Measurements from ENCODE around the gene NUCB1. TPM values are rescaled to one million over a fixed set of nuclear protein-coding genes. Genes with fewer than 3 reads are reported as not detected.
"Not testable (repeated sequence)": the region's sequence is repeated elsewhere in the genome, so short reads cannot be mapped to it uniquely, and the experiment has no call there.

NUCB1 gene
- total RNA-seq, 1 experiment from 2014 or later, result 125 TPM

DNA sequence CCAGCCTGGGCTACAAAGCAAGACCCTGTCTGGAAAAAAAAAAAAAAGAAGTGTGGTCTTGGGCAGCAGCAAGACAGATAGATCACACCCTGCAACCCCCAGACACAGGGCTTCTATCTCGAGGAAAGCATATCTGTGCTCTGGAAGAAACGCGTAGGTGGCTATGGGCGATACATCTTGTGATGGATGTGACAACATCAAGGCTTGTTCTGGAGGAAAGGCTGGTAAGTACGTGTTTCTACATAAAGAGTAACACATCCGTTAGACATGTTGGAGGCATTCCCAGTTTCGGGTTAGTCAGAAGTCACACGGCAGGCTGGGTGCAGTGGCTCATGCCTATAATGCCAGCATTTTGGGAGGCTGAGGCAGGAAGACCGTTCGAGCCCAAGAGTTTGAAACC is 26.8 kb downstream of the NUCB1 start:
- H2AFZ ChIP-seq (ENCODE audit: low read length), result no peak overlapping the region

DNA sequence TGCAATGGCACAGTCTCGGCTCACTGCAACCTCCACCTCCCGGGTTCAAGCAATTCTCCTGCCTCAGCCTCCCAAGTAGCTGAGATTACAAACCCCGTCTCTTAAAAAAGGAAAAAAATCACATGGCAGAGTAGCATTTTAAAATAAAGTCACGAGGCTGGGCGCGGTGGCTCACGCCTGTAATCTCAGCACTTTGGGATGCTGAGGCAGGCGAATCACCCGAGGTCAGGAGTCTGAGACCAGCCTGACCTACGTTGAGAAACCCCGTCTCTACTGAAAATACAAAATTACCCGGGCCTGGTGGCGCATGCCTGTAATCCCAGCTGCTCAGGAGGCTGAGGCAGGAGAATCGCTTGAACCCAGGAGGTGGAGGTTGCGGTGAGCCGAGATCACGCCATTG is 27.6 kb downstream of the NUCB1 start:
- H3K27ac ChIP-seq (ENCODE audit: insufficient read length, low read depth, low read length); H3K14ac ChIP-seq (ENCODE audit: insufficient read depth, low read length); H3K9me3 ChIP-seq (ENCODE audit: control insufficient read depth, low read depth, low read length); H3K27ac Mint-ChIP-seq; H2BK15ac ChIP-seq (ENCODE audit: low read depth, low read length); H3K4ac ChIP-seq (ENCODE audit: low read depth, low read length); H3K23ac ChIP-seq (ENCODE audit: insufficient read length, low read depth, low read length); H3K4me1 Mint-ChIP-seq; H2BK20ac ChIP-seq (ENCODE audit: low read depth, low read length, poor library complexity, severe bottlenecking); H3T11ph ChIP-seq (ENCODE audit: low read length); DNase-seq; H2BK12ac ChIP-seq (ENCODE audit: insufficient read length, low read depth, low read length); H3K23me2 ChIP-seq (ENCODE audit: insufficient read length, low read depth, low read length, poor library complexity, severe bottlenecking); H3K56ac ChIP-seq (ENCODE audit: insufficient read length, low read depth, low read length); H3K9me3 Mint-ChIP-seq; H2BK5ac ChIP-seq (ENCODE audit: insufficient read length, low read length); H3K4me3 Mint-ChIP-seq; H3K9ac ChIP-seq (ENCODE audit: extremely low read depth, insufficient read length, low read length); H4K20me1 ChIP-seq (ENCODE audit: control insufficient read depth, insufficient read depth, insufficient read length); H4K5ac ChIP-seq (ENCODE audit: insufficient read length, low read depth, low read length); H3K4me1 ChIP-seq (ENCODE audit: insufficient read depth, low read length); H3K79me2 ChIP-seq (ENCODE audit: insufficient read depth, low read length); H3K27me3 ChIP-seq (ENCODE audit: insufficient read depth, low read length); H3K18ac ChIP-seq (ENCODE audit: insufficient read length, low read depth, low read length); H4K91ac ChIP-seq (ENCODE audit: insufficient read length, low read depth, low read length); H4K8ac ChIP-seq (replicated peaks; ENCODE audit: insufficient read length, low read depth, low read length); H3K4me2 ChIP-seq (ENCODE audit: insufficient read depth, insufficient read length, low read length); H3K79me1 ChIP-seq (ENCODE audit: insufficient read depth, low read depth, low read length, poor library complexity, severe bottlenecking); H2AFZ ChIP-seq (ENCODE audit: low read length); H2BK120ac ChIP-seq (ENCODE audit: low read depth, low read length, poor library complexity, severe bottlenecking); H2AK5ac ChIP-seq (ENCODE audit: insufficient read length, low read length): not testable (repeated sequence)
- Mint-ChIP-seq H3K27me3 (ENCODE audit: low read depth) (peaks cover 15% of the 10 kb centered on the region), H3K36me3 (ENCODE audit: insufficient read depth in 1 of 3, low read depth in 3 of 3) (peaks cover 5 to 13% (median 6%) of the 10 kb centered on the region in 3 experiments)
- WGBS (ENCODE audit: extremely low coverage, insufficient read length, low lambda C conversion rate), result no CpG with 5 or more reads among the region's 17 CpGs

More for the DNA sequence above, 26.8 kb downstream of the NUCB1 start:
- H3K9me3 ChIP-seq (ENCODE audit: control insufficient read depth, low read depth, low read length), result no peaks in the 10 kb centered on the region
- no peak overlapping the region for H3K9ac ChIP-seq (ENCODE audit: extremely low read depth, insufficient read length, low read length)
- H4K8ac ChIP-seq (replicated peaks; ENCODE audit: insufficient read length, low read depth, low read length), result no peak overlapping the region
- H2AK5ac ChIP-seq (ENCODE audit: insufficient read length, low read length), result no peak overlapping the region
- no peak overlapping the region for H3T11ph ChIP-seq (ENCODE audit: low read length)
- H3K14ac ChIP-seq (ENCODE audit: insufficient read depth, low read length), result no peak overlapping the region
- no peak overlapping the region for H3K4me2 ChIP-seq (ENCODE audit: insufficient read depth, insufficient read length, low read length)
- no peaks in the 10 kb centered on the region for H3K4me1 ChIP-seq (ENCODE audit: insufficient read depth, low read length)
- H3K27ac ChIP-seq (ENCODE audit: insufficient read length, low read depth, low read length), result no peak overlapping the region
- no CpG with 5 or more reads among the region's 10 CpGs for WGBS (ENCODE audit: extremely low coverage, insufficient read length, low lambda C conversion rate)
- H4K20me1 ChIP-seq (ENCODE audit: control insufficient read depth, insufficient read depth, insufficient read length), result no peaks in the 10 kb centered on the region
- 0 out of 4 replicates have a peak, but pooled peaks cover 0 to 2% of the 10 kb centered on the region in 2 experiments for H3K4me1 Mint-ChIP-seq
- no peak overlapping the region for H2BK12ac ChIP-seq (ENCODE audit: insufficient read length, low read depth, low read length)
- no peak overlapping the region for H2BK15ac ChIP-seq (ENCODE audit: low read depth, low read length)
- no peak overlapping the region for H4K5ac ChIP-seq (ENCODE audit: insufficient read length, low read depth, low read length)
- H4K91ac ChIP-seq (ENCODE audit: insufficient read length, low read depth, low read length), result no peak overlapping the region
- no peaks in the 10 kb centered on the region for H3K79me2 ChIP-seq (ENCODE audit: insufficient read depth, low read length)
- no peak overlapping the region for H2BK120ac ChIP-seq (ENCODE audit: low read depth, low read length, poor library complexity, severe bottlenecking)
- no peak for DNase-seq
- no peaks in the 10 kb centered on the region for H3K27me3 ChIP-seq (ENCODE audit: insufficient read depth, low read length)
- H3K79me1 ChIP-seq (ENCODE audit: insufficient read depth, low read depth, low read length, poor library complexity, severe bottlenecking), result no peaks in the 10 kb centered on the region
- peaks cover 10% of the 10 kb centered on the region for H3K27me3 Mint-ChIP-seq (ENCODE audit: low read depth)
- no peak overlapping the region for H3K23ac ChIP-seq (ENCODE audit: insufficient read length, low read depth, low read length)
- H2BK20ac ChIP-seq (ENCODE audit: low read depth, low read length, poor library complexity, severe bottlenecking), result no peak overlapping the region
- no peak overlapping the region for H3K56ac ChIP-seq (ENCODE audit: insufficient read length, low read depth, low read length)
- peaks cover 6 to 17% (median 10%) of the 10 kb centered on the region in 3 experiments for H3K36me3 Mint-ChIP-seq (ENCODE audit: insufficient read depth in 1 of 3, low read depth in 3 of 3)
- TF ChIP-seq, protein P1, sequence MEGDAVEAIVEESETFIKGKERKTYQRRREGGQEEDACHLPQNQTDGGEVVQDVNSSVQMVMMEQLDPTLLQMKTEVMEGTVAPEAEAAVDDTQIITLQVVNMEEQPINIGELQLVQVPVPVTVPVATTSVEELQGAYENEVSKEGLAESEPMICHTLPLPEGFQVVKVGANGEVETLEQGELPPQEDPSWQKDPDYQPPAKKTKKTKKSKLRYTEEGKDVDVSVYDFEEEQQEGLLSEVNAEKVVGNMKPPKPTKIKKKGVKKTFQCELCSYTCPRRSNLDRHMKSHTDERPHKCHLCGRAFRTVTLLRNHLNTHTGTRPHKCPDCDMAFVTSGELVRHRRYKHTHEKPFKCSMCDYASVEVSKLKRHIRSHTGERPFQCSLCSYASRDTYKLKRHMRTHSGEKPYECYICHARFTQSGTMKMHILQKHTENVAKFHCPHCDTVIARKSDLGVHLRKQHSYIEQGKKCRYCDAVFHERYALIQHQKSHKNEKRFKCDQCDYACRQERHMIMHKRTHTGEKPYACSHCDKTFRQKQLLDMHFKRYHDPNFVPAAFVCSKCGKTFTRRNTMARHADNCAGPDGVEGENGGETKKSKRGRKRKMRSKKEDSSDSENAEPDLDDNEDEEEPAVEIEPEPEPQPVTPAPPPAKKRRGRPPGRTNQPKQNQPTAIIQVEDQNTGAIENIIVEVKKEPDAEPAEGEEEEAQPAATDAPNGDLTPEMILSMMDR (conservative IDR thresholded peaks at IDR 0.05), result no peak
- no peak overlapping the region for H3K18ac ChIP-seq (ENCODE audit: insufficient read length, low read depth, low read length)
- H3K4me3 Mint-ChIP-seq, result no peak overlapping the region
- no peak overlapping the region for H3K4ac ChIP-seq (ENCODE audit: low read depth, low read length)
- H3K23me2 ChIP-seq (ENCODE audit: insufficient read length, low read depth, low read length, poor library complexity, severe bottlenecking), result no peaks in the 10 kb centered on the region
- 0 out of 7 replicates have a peak overlapping the region, but pooled peaks of 1 of the 3 experiments have one; percentile 16 for H3K27ac Mint-ChIP-seq
- H2BK5ac ChIP-seq (ENCODE audit: insufficient read length, low read length), result no peak overlapping the region
- H3K9me3 Mint-ChIP-seq, result no peaks in the 10 kb centered on the region

Measured in H9 (cell line).